A673 (cell line): ENCODE results near the gene KRTAP4-7. TPM values are rescaled to one million over a fixed set of nuclear protein-coding genes. Genes with fewer than 3 reads are reported as not detected.
"Not testable (repeated sequence)": the region's sequence is repeated elsewhere in the genome, so short reads cannot be mapped to it uniquely, and the experiment has no call there.

Source experiments
- BruUV-seq: library from RNA; stranded (reverse); fragments of 400-500 nt; replicated peaks from 2 replicates; lab custom pipeline; 2021; lab: Mats Ljungman, UMichigan
- CTCF ChIA-PET: fragments of 300-600 bp; sonication (Branson Sonifier 250); formaldehyde crosslinking; loops from one replicate; lab custom pipeline; 2022; ENCODE audit warnings: antibody characterized with exemption; lab: Charles Lee
- POLR2A ChIA-PET: fragments of 300-600 bp; sonication (Branson Sonifier 250); formaldehyde crosslinking; loops from one replicate; lab custom pipeline; 2022; ENCODE audit warnings: antibody characterized with exemption; ENCODE audit not compliant: low non-redundant PET; lab: Charles Lee
- DNase-seq: peaks from one replicate; pipeline ENCODE4 v3.0.0-alpha.2; 2015; ENCODE audit warnings: low spot score
- H3K27ac ChIP-seq: fragments of 200-600 bp; sonication (generic); 2 replicates; pipeline ENCODE4 v1.5.1; 2016; ENCODE audit warnings: mixed run types, low read depth, mild to moderate bottlenecking, mixed read lengths, antibody characterized with exemption, low read length; ENCODE audit not compliant: poor library complexity, severe bottlenecking
- H3K27me3 ChIP-seq: fragments of 200-600 bp; sonication (generic); replicated peaks from 2 replicates; pipeline ENCODE4 v1.6.1; 2017; ENCODE audit warnings: mixed run types, low read depth, mild to moderate bottlenecking, mixed read lengths, antibody characterized with exemption, low read length; ENCODE audit not compliant: insufficient read depth, poor library complexity
- H3K36me3 ChIP-seq: fragments of 200-600 bp; sonication (generic); 2 replicates; pipeline ENCODE4 v1.6.1; 2016; ENCODE audit warnings: mixed run types, mild to moderate bottlenecking, mixed read lengths, antibody characterized with exemption, low read length; ENCODE audit not compliant: insufficient read depth, poor library complexity, severe bottlenecking
- H3K4me1 ChIP-seq: fragments of 200-600 bp; sonication (generic); 2 replicates; pipeline ENCODE4 v1.6.1; 2017; ENCODE audit warnings: mixed run types, mild to moderate bottlenecking, mixed read lengths, antibody characterized with exemption, low read length; ENCODE audit not compliant: insufficient read depth, poor library complexity, severe bottlenecking
- H3K4me3 ChIP-seq: fragments of 200-600 bp; sonication (generic); 2 replicates; pipeline ENCODE4 v1.5.1; 2016; ENCODE audit warnings: low read depth, mixed run types, mild to moderate bottlenecking, mixed read lengths, low read length; ENCODE audit not compliant: poor library complexity, severe bottlenecking
- H3K9me3 ChIP-seq: fragments of 200-600 bp; sonication (generic); 2 replicates; pipeline ENCODE4 v1.6.1; 2016; ENCODE audit warnings: mixed run types, low read depth, mild to moderate bottlenecking, mixed read lengths, antibody characterized with exemption, low read length; ENCODE audit not compliant: poor library complexity, severe bottlenecking
- EZH2 ChIP-seq: fragments of 200-600 bp; sonication (generic); IDR thresholded peaks from 2 replicates; pipeline ENCODE4 v1.6.1; 2017; ENCODE audit warnings: borderline replicate concordance, low read depth, mild to moderate bottlenecking, mixed read lengths, antibody characterized with exemption, low read length; ENCODE audit not compliant: poor library complexity, severe bottlenecking
- intact Hi-C: fragments of 100-400 bp; cut with micrococcal nuclease; formaldehyde crosslinking; loops from one replicate; pipeline ENCODE4 v1.10.0; 2022; ENCODE audit not compliant: unreplicated experiment
- total RNA-seq: library from RNA; stranded (reverse); gene quantifications from 2 replicates; pipeline ENCODE4 v1.2.3, GENCODE V29; 2021
- TF ChIP-seq, protein P1 (sequence below): fragments of 300-800, 200-600 bp; sonication (generic); conservative IDR thresholded peaks from 2 replicates; pipeline ENCODE4 v1.5.1; 2017; ENCODE audit warnings: low read depth, mild to moderate bottlenecking, antibody characterized with exemption, low read length, moderate library complexity, mixed read lengths

The KRTAP4-7 gene
- total RNA-seq, 1 experiment from 2014 or later: not detected

DNA sequence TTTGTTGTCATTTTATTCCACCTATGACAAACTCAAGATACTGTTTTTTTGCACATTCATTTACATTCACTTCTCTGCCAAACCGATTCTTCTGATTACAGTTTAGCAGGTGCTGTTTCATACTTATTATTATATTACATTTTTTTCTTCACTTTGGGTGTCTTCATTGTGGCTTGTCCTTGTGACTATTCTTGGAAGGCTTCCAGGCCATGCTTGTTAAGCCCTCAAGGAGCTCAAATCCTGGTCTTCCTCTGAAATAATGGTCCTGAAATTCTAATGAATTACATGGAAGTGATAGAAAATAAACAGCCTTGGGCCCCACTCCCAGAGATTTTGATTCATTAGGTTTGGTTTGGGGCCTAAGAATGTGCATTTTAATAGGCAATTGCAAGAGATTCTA is 19.6 kb upstream of the KRTAP4-7 start:
- DNase-seq: no peak
- ChIA-PET POLR2A (no interaction called here), CTCF (no interaction called here)
- no peak for TF ChIP-seq EZH2
- TF ChIP-seq, protein P1, sequence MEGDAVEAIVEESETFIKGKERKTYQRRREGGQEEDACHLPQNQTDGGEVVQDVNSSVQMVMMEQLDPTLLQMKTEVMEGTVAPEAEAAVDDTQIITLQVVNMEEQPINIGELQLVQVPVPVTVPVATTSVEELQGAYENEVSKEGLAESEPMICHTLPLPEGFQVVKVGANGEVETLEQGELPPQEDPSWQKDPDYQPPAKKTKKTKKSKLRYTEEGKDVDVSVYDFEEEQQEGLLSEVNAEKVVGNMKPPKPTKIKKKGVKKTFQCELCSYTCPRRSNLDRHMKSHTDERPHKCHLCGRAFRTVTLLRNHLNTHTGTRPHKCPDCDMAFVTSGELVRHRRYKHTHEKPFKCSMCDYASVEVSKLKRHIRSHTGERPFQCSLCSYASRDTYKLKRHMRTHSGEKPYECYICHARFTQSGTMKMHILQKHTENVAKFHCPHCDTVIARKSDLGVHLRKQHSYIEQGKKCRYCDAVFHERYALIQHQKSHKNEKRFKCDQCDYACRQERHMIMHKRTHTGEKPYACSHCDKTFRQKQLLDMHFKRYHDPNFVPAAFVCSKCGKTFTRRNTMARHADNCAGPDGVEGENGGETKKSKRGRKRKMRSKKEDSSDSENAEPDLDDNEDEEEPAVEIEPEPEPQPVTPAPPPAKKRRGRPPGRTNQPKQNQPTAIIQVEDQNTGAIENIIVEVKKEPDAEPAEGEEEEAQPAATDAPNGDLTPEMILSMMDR: no peak
- Histone ChIP-seq H3K27me3 (no peaks in the 10 kb centered on the region), H3K4me3 (no peak overlapping the region), H3K4me1 (no peaks in the 10 kb centered on the region), H3K36me3 (no peaks in the 10 kb centered on the region), H3K27ac (no peak overlapping the region), H3K9me3 (no peaks in the 10 kb centered on the region)
- no TSS peak for BruUV-seq
- intact Hi-C loops: no loop called here

DNA sequence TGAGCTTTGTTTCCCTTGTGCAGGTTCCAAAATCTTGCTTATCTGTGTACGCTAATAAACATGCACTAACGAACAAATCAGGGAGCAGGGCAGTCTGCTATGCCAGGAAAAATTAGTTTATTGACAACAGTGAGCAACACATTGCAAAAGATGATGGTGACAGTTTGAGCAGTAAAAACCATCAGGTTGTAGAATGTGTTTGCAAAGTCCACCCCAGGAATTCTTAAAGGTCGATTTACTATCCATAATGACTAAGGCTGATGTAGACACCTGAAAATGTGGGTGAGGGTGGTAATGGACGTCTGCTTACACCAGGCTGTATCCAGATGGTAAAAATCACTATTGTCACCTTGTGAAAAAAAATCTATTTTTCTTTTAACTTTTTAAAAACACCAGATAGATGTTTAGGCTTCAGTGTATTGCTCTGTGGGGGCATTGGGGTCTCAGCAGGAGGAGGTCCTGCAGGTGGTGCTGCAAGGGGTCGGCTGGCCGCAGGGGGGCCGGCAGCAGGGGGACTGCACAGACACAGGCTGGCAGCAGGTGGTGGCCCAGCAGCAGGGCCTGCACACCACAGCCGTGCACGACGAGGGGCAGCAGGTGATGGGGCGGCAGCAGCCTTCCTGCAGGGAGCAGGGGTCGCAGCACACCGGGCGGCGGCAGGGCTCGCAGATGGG is 18.8 kb upstream of the KRTAP4-7 start:
- H3K4me1 ChIP-seq, DNase-seq, BruUV-seq, H3K36me3 ChIP-seq, H3K9me3 ChIP-seq, H3K27me3 ChIP-seq, H3K4me3 ChIP-seq, CTCF ChIA-PET, intact Hi-C loops, H3K27ac ChIP-seq, POLR2A ChIA-PET: not testable (repeated sequence)

DNA sequence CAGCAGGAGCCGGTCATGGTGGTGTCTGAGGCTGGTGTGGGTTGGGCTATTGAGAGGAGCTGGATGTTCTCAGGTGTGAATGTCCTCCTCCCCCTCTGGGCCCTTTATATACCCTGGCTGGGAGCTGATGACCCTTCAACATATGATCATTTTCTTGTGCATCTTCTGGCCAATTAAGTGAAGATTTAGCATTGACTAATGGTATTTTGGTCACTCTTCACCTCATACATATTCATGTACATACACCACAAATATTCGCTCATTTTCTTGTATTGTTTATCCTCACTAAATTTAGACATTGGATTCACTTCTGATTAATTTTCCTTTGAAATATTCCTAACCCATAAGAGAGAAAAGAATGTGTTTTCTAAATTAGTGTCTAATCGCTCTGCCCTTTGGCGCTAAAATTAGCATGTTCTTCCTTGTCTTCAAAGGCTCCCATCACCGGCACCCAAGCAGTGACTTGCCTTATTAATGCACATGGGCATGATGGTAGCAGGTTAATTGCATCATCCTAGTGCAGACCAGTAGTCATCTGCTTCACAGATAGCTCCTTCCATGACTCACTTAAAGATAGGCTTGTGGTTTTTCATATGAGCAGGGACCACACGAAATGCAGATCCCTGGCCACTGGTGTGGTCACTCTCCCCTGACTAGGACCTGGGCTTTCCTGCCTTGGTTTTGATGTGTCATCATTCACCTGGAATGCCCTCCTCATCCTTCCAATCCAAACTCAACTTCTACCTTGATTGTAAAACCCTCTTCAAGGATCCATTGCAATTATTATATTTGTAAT is 17.9 kb upstream of the KRTAP4-7 start, which contains the start of gene KRTAP2-4:
KRTAP2-4 (minus strand) TSS at position 51 of the 796 bp plus-strand sequence; CDS start at position 17, 34 bp downstream.
- POLR2A ChIA-PET: no interaction called here
- Histone ChIP-seq H3K4me3 (no peak within 1 kb of the TSS), H3K36me3 (no peaks in the 10 kb centered on the region), H3K9me3 (no peaks in the 10 kb centered on the region), H3K4me1 (no peaks in the 10 kb centered on the region), H3K27me3 (no peaks in the 10 kb centered on the region), H3K27ac (no peak within 1 kb of the TSS)
- DNase-seq: no peak
- CTCF ChIA-PET: no interaction called here
- intact Hi-C loops: no loop called here
- no TSS peak for BruUV-seq
- TF ChIP-seq, protein P1: no peak
- TF ChIP-seq EZH2: no peak
